ENCODE data around the gene UGT1A7. TPM values are rescaled to one million over a fixed set of nuclear protein-coding genes. Genes with fewer than 3 reads are reported as not detected.

The UGT1A7 gene
- polyA plus RNA-seq, 1 donor = not detected

- DNase-seq (ENCODE audit: low read depth) = no peak
Observed at GRCh38 chr2:233817361-233817911, 135.7 kb downstream of the UGT1A7 start.

GRCh38 chr2:233817995-233818638 lies 136.4 kb downstream of the UGT1A7 start:
- DNase-seq (ENCODE audit: low read depth) = no peak

GRCh38 chr2:233818639-233819621 lies 137.2 kb downstream of the UGT1A7 start:
- no peak for DNase-seq (ENCODE audit: low read depth)

GRCh38 chr2:233819884-233820773 lies 138.4 kb downstream of the UGT1A7 start:
- no peak for DNase-seq (ENCODE audit: low read depth)

- DNase-seq (ENCODE audit: low read depth) = no peak
Observed at GRCh38 chr2:233820774-233821105, 139.0 kb downstream of the UGT1A7 start.

GRCh38 chr2:233821196-233821595 lies 139.5 kb downstream of the UGT1A7 start:
- DNase-seq (ENCODE audit: low read depth) = no peak

GRCh38 chr2:233821709-233822100 lies 140.0 kb downstream of the UGT1A7 start:
- DNase-seq (ENCODE audit: low read depth) = no peak

GRCh38 chr2:233822101-233822771 lies 140.5 kb downstream of the UGT1A7 start:
- DNase-seq (ENCODE audit: low read depth) = no peak

Other genes with a start within 250 kb of the UGT1A7 start
- 21.3 TPM for gene USP40, start 115.1 kb upstream of the UGT1A7 start, polyA plus RNA-seq (ENCODE audit: insufficient read length)
- not detected for gene UGT1A8, start 64.3 kb upstream of the UGT1A7 start, polyA plus RNA-seq (ENCODE audit: insufficient read length)
- not detected for gene UGT1A10, start 45.5 kb upstream of the UGT1A7 start, polyA plus RNA-seq (ENCODE audit: insufficient read length)
- gene UGT1A9, start 10.0 kb upstream of the UGT1A7 start, polyA plus RNA-seq (ENCODE audit: insufficient read length) = not detected
- not detected for gene UGT1A6, start 11.0 kb downstream of the UGT1A7 start, polyA plus RNA-seq (ENCODE audit: insufficient read length)
- not detected for gene UGT1A5, start 31.0 kb downstream of the UGT1A7 start, polyA plus RNA-seq (ENCODE audit: insufficient read length)
- gene UGT1A4, start 36.8 kb downstream of the UGT1A7 start, polyA plus RNA-seq (ENCODE audit: insufficient read length) = not detected
- gene UGT1A3, start 47.1 kb downstream of the UGT1A7 start, polyA plus RNA-seq (ENCODE audit: insufficient read length) = not detected
- 0.08 TPM for gene UGT1A1, start 78.4 kb downstream of the UGT1A7 start, polyA plus RNA-seq (ENCODE audit: insufficient read length)
- gene MROH2A, start 96.4 kb downstream of the UGT1A7 start, polyA plus RNA-seq (ENCODE audit: insufficient read length) = not detected
- gene HJURP, start 172.6 kb downstream of the UGT1A7 start, polyA plus RNA-seq (ENCODE audit: insufficient read length) = 10.0 TPM
- 0.25 TPM for gene TRPM8, start 235.5 kb downstream of the UGT1A7 start, polyA plus RNA-seq (ENCODE audit: insufficient read length)

Measured in forelimb muscle (tissue), 1 donor.